Tibial nerve (tissue), 4 donors: ENCODE measurements around the gene LYRM9.
"Not testable (repeated sequence)": the region's sequence is repeated elsewhere in the genome, so short reads cannot be mapped to it uniquely, and the experiment has no call there.

ENCODE experiments used
- CTCF ChIP-seq, 5 experiments: fragments of 200-600 bp in 3 of 5; fragments of 450-650 bp in 2 of 5; sonication (generic) in 3 of 5; IDR thresholded peaks; one replicate each; pipeline ENCODE4 v1.5.1; 2016 to 2019; ENCODE audit warnings: antibody characterized with exemption in 5 of 5, mild to moderate bottlenecking in 3 of 5, moderate library complexity in 2 of 5
- EP300 ChIP-seq, 2 donors: sonication (generic); formaldehyde crosslinking; IDR thresholded peaks; one replicate each; pipeline ENCODE4 v1.6.1; 2017; ENCODE audit warnings: antibody characterized with exemption in 2 of 2, mild to moderate bottlenecking in 1 of 2
- POLR2A ChIP-seq, 2 donors: fragments of 450-650 bp; IDR thresholded peaks; one replicate each; pipeline ENCODE4 v1.6.1; 2017; ENCODE audit warnings: antibody characterized with exemption in 2 of 2, mild to moderate bottlenecking in 2 of 2, moderate library complexity in 2 of 2

DNA sequence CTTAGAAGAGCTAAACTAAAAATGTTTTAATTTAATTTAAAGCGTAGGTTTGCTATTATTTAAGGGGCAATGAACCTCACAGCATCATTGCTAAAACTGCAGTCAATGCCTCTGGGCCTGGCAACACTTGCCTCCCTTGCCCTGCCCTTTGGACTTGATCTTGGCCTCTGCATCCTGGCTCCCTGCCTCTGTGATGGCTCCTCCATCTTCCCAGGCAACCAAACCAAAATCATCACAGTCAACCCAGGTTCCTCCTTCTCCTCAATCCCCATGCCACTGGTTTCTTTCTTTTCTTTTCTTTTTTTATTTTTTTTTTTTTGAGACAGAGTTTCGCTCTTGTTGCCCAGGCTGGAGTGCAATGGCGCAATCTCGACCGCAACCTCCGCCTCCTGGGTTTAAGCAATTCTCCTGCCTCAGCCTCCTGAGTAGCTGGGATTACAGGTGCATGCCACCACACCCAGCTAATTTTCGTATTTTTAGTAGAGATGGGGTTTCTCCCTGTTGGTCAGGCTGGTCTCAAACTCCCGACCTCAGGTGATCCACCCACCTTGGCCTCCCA lies 6.7 kb downstream of the LYRM9 start:
- not testable (repeated sequence) for TF ChIP-seq CTCF, POLR2A, EP300 (IDR thresholded peaks at IDR 0.05)
